ACC112 (cell line): ENCODE results near the gene LCLAT1.

Experiments
- H2AFZ ChIP-seq: fragments of 200-600 bp; sonication (generic); one replicate; pipeline ENCODE4 v1.6.0; 2017; ENCODE audit warnings: antibody characterized with exemption, low read length; ENCODE audit not compliant: unreplicated experiment
- H3K27ac ChIP-seq: fragments of 200-600 bp; sonication (generic); 2 replicates; pipeline ENCODE4 v1.5.1; 2014; ENCODE audit warnings: low read depth, mild to moderate bottlenecking, antibody characterized with exemption, low read length, moderate library complexity
- H3K27me3 ChIP-seq: fragments of 200-600 bp; sonication (generic); 2 replicates; pipeline ENCODE4 v1.6.1; 2014; ENCODE audit warnings: mild to moderate bottlenecking, antibody characterized with exemption, low read length, moderate library complexity, mixed read lengths; ENCODE audit not compliant: insufficient read depth
- H3K36me3 ChIP-seq: fragments of 200-600 bp; sonication (generic); 2 replicates; pipeline ENCODE4 v1.6.1; 2016; ENCODE audit warnings: mild to moderate bottlenecking, antibody characterized with exemption, low read length, moderate library complexity, mixed read lengths; ENCODE audit not compliant: insufficient read depth
- H3K4me1 ChIP-seq: fragments of 200-600 bp; sonication (generic); one replicate; pipeline ENCODE4 v1.6.1; 2016; ENCODE audit warnings: low read length, mixed read lengths; ENCODE audit not compliant: insufficient read depth, unreplicated experiment, control insufficient read depth
- H3K4me3 ChIP-seq: fragments of 200-600 bp; sonication (generic); 2 replicates; pipeline ENCODE4 v1.5.1; 2014; ENCODE audit warnings: mild to moderate bottlenecking, low read depth, low read length
- H3K79me2 ChIP-seq: fragments of 200-600 bp; sonication (generic); one replicate; pipeline ENCODE4 v1.6.0; 2016; ENCODE audit warnings: low read length; ENCODE audit not compliant: control insufficient read depth, unreplicated experiment, insufficient read depth

The LCLAT1 gene

GRCh38 chr2:30472326-30472725, 25.3 kb downstream of the LCLAT1 start:
- H3K4me1 ChIP-seq, result no peaks in the 10 kb centered on the region
- H3K79me2 ChIP-seq, result peaks cover 30% of the 10 kb centered on the region
- no peak overlapping the region for H3K4me3 ChIP-seq
- H3K27ac ChIP-seq, result no peak overlapping the region
- H3K36me3 ChIP-seq, result no peaks in the 10 kb centered on the region
- no peak overlapping the region for H2AFZ ChIP-seq
- H3K27me3 ChIP-seq, result no peaks in the 10 kb centered on the region

GRCh38 chr2:30475542-30475941, 28.5 kb downstream of the LCLAT1 start:
- no peak overlapping the region for H2AFZ ChIP-seq
- H3K27ac ChIP-seq, result no peak overlapping the region
- H3K4me3 ChIP-seq, result no peak overlapping the region
- H3K4me1 ChIP-seq, result no peaks in the 10 kb centered on the region
- no peaks in the 10 kb centered on the region for H3K36me3 ChIP-seq
- peaks cover 19% of the 10 kb centered on the region for H3K79me2 ChIP-seq
- no peaks in the 10 kb centered on the region for H3K27me3 ChIP-seq

GRCh38 chr2:30476636-30477035, 29.6 kb downstream of the LCLAT1 start:
- H3K4me1 ChIP-seq, result no peaks in the 10 kb centered on the region
- no peak overlapping the region for H3K27ac ChIP-seq
- H3K4me3 ChIP-seq, result no peak overlapping the region
- H3K79me2 ChIP-seq, result peaks cover 17% of the 10 kb centered on the region
- no peak overlapping the region for H2AFZ ChIP-seq
- H3K36me3 ChIP-seq, result no peaks in the 10 kb centered on the region
- no peaks in the 10 kb centered on the region for H3K27me3 ChIP-seq

GRCh38 chr2:30480703-30481322, 33.8 kb downstream of the LCLAT1 start:
- Histone ChIP-seq H3K27me3 (no peaks in the 10 kb centered on the region), H3K4me1 (no peaks in the 10 kb centered on the region), H3K79me2 (peaks cover 2% of the 10 kb centered on the region), H3K27ac (no peak overlapping the region), H3K4me3 (no peak overlapping the region), H2AFZ (no peak overlapping the region), H3K36me3 (no peaks in the 10 kb centered on the region)

- Histone ChIP-seq H2AFZ (no peak overlapping the region), H3K27ac (no peak overlapping the region), H3K36me3 (no peaks in the 10 kb centered on the region), H3K4me1 (no peaks in the 10 kb centered on the region), H3K27me3 (no peaks in the 10 kb centered on the region), H3K79me2 (peaks cover 4% of the 10 kb centered on the region), H3K4me3 (no peak overlapping the region)
Observed at GRCh38 chr2:30481323-30481800, 34.3 kb downstream of the LCLAT1 start.

GRCh38 chr2:30482011-30482410, 35.0 kb downstream of the LCLAT1 start:
- Histone ChIP-seq H3K4me3 (no peak overlapping the region), H3K27me3 (no peaks in the 10 kb centered on the region), H3K27ac (no peak overlapping the region), H2AFZ (no peak overlapping the region), H3K4me1 (no peaks in the 10 kb centered on the region), H3K36me3 (no peaks in the 10 kb centered on the region), H3K79me2 (peaks cover 8% of the 10 kb centered on the region)

GRCh38 chr2:30484145-30484544, 37.1 kb downstream of the LCLAT1 start:
- H2AFZ ChIP-seq, result no peak overlapping the region
- peaks cover 5% of the 10 kb centered on the region for H3K4me1 ChIP-seq
- no peak overlapping the region for H3K27ac ChIP-seq
- no peaks in the 10 kb centered on the region for H3K36me3 ChIP-seq
- H3K27me3 ChIP-seq, result no peaks in the 10 kb centered on the region
- H3K79me2 ChIP-seq, result peaks cover 12% of the 10 kb centered on the region
- no peak overlapping the region for H3K4me3 ChIP-seq

- Histone ChIP-seq H3K4me3 (no peak overlapping the region), H3K36me3 (no peaks in the 10 kb centered on the region), H3K79me2 (peaks cover 12% of the 10 kb centered on the region), H3K27me3 (no peaks in the 10 kb centered on the region), H3K27ac (no peak overlapping the region), H3K4me1 (peaks cover 5% of the 10 kb centered on the region), H2AFZ (no peak overlapping the region)
Observed at GRCh38 chr2:30484995-30485394, 37.9 kb downstream of the LCLAT1 start.

GRCh38 chr2:30486655-30487054, 39.6 kb downstream of the LCLAT1 start:
- no peak overlapping the region for H2AFZ ChIP-seq
- no peak overlapping the region for H3K4me3 ChIP-seq
- no peaks in the 10 kb centered on the region for H3K36me3 ChIP-seq
- H3K4me1 ChIP-seq, result peaks cover 5% of the 10 kb centered on the region
- peaks cover 12% of the 10 kb centered on the region for H3K79me2 ChIP-seq
- no peak overlapping the region for H3K27ac ChIP-seq
- no peaks in the 10 kb centered on the region for H3K27me3 ChIP-seq

GRCh38 chr2:30487603-30488002, 40.6 kb downstream of the LCLAT1 start:
- Histone ChIP-seq H3K4me3 (no peak overlapping the region), H3K36me3 (no peaks in the 10 kb centered on the region), H3K79me2 (peaks cover 12% of the 10 kb centered on the region), H2AFZ (no peak overlapping the region), H3K27ac (no peak overlapping the region), H3K4me1 (peaks cover 7% of the 10 kb centered on the region), H3K27me3 (no peaks in the 10 kb centered on the region)

- Histone ChIP-seq H3K27ac (no peak overlapping the region), H3K79me2 (peaks cover 12% of the 10 kb centered on the region), H3K4me3 (no peak overlapping the region), H3K36me3 (no peaks in the 10 kb centered on the region), H3K4me1 (peaks cover 7% of the 10 kb centered on the region), H2AFZ (no peak overlapping the region), H3K27me3 (no peaks in the 10 kb centered on the region)
Observed at GRCh38 chr2:30488012-30488659, 41.1 kb downstream of the LCLAT1 start.
